A673 (cell line): ENCODE data around the gene DENND5B. TPM values are rescaled to one million over a fixed set of nuclear protein-coding genes. Genes with fewer than 3 reads are reported as not detected.

ENCODE experiments used
- BruUV-seq: library from RNA; stranded (reverse); fragments of 400-500 nt; replicated peaks from 2 replicates; lab custom pipeline; 2021; lab: Mats Ljungman, UMichigan
- CTCF ChIA-PET: fragments of 300-600 bp; sonication (Branson Sonifier 250); formaldehyde crosslinking; loops from one replicate; lab custom pipeline; 2022; ENCODE audit warnings: antibody characterized with exemption; lab: Charles Lee
- POLR2A ChIA-PET: fragments of 300-600 bp; sonication (Branson Sonifier 250); formaldehyde crosslinking; loops from one replicate; lab custom pipeline; 2022; ENCODE audit warnings: antibody characterized with exemption; ENCODE audit not compliant: low non-redundant PET; lab: Charles Lee
- DNase-seq: peaks from one replicate; pipeline ENCODE4 v3.0.0-alpha.2; 2015; ENCODE audit warnings: low spot score
- H3K27ac ChIP-seq: fragments of 200-600 bp; sonication (generic); 2 replicates; pipeline ENCODE4 v1.5.1; 2016; ENCODE audit warnings: mixed run types, low read depth, mild to moderate bottlenecking, mixed read lengths, antibody characterized with exemption, low read length; ENCODE audit not compliant: poor library complexity, severe bottlenecking
- H3K27me3 ChIP-seq: fragments of 200-600 bp; sonication (generic); replicated peaks from 2 replicates; pipeline ENCODE4 v1.6.1; 2017; ENCODE audit warnings: mixed run types, low read depth, mild to moderate bottlenecking, mixed read lengths, antibody characterized with exemption, low read length; ENCODE audit not compliant: insufficient read depth, poor library complexity
- H3K36me3 ChIP-seq: fragments of 200-600 bp; sonication (generic); 2 replicates; pipeline ENCODE4 v1.6.1; 2016; ENCODE audit warnings: mixed run types, mild to moderate bottlenecking, mixed read lengths, antibody characterized with exemption, low read length; ENCODE audit not compliant: insufficient read depth, poor library complexity, severe bottlenecking
- H3K4me1 ChIP-seq: fragments of 200-600 bp; sonication (generic); 2 replicates; pipeline ENCODE4 v1.6.1; 2017; ENCODE audit warnings: mixed run types, mild to moderate bottlenecking, mixed read lengths, antibody characterized with exemption, low read length; ENCODE audit not compliant: insufficient read depth, poor library complexity, severe bottlenecking
- H3K4me3 ChIP-seq: fragments of 200-600 bp; sonication (generic); 2 replicates; pipeline ENCODE4 v1.5.1; 2016; ENCODE audit warnings: low read depth, mixed run types, mild to moderate bottlenecking, mixed read lengths, low read length; ENCODE audit not compliant: poor library complexity, severe bottlenecking
- H3K9me3 ChIP-seq: fragments of 200-600 bp; sonication (generic); 2 replicates; pipeline ENCODE4 v1.6.1; 2016; ENCODE audit warnings: mixed run types, low read depth, mild to moderate bottlenecking, mixed read lengths, antibody characterized with exemption, low read length; ENCODE audit not compliant: poor library complexity, severe bottlenecking
- EZH2 ChIP-seq: fragments of 200-600 bp; sonication (generic); IDR thresholded peaks from 2 replicates; pipeline ENCODE4 v1.6.1; 2017; ENCODE audit warnings: borderline replicate concordance, low read depth, mild to moderate bottlenecking, mixed read lengths, antibody characterized with exemption, low read length; ENCODE audit not compliant: poor library complexity, severe bottlenecking
- intact Hi-C: fragments of 100-400 bp; cut with micrococcal nuclease; formaldehyde crosslinking; loops from one replicate; pipeline ENCODE4 v1.10.0; 2022; ENCODE audit not compliant: unreplicated experiment
- total RNA-seq: library from RNA; stranded (reverse); gene quantifications from 2 replicates; pipeline ENCODE4 v1.2.3, GENCODE V29; 2021
- TF ChIP-seq, protein P1 (sequence below): fragments of 300-800, 200-600 bp; sonication (generic); conservative IDR thresholded peaks from 2 replicates; pipeline ENCODE4 v1.5.1; 2017; ENCODE audit warnings: low read depth, mild to moderate bottlenecking, antibody characterized with exemption, low read length, moderate library complexity, mixed read lengths

DENND5B gene
- total RNA-seq, 1 experiment from 2014 or later = 7.6 TPM

- Histone ChIP-seq H3K4me1 (no peaks in the 10 kb centered on the region), H3K9me3 (no peaks in the 10 kb centered on the region), H3K27me3 (no peaks in the 10 kb centered on the region), H3K4me3 (no peak overlapping the region), H3K27ac (no peak overlapping the region), H3K36me3 (no peaks in the 10 kb centered on the region)
- intact Hi-C loops = no loop called here
- DNase-seq = no peak
- POLR2A ChIA-PET = no interaction called here
- no TSS peak for BruUV-seq
- CTCF ChIA-PET = no interaction called here
- no peak for TF ChIP-seq EZH2
- TF ChIP-seq, protein P1, sequence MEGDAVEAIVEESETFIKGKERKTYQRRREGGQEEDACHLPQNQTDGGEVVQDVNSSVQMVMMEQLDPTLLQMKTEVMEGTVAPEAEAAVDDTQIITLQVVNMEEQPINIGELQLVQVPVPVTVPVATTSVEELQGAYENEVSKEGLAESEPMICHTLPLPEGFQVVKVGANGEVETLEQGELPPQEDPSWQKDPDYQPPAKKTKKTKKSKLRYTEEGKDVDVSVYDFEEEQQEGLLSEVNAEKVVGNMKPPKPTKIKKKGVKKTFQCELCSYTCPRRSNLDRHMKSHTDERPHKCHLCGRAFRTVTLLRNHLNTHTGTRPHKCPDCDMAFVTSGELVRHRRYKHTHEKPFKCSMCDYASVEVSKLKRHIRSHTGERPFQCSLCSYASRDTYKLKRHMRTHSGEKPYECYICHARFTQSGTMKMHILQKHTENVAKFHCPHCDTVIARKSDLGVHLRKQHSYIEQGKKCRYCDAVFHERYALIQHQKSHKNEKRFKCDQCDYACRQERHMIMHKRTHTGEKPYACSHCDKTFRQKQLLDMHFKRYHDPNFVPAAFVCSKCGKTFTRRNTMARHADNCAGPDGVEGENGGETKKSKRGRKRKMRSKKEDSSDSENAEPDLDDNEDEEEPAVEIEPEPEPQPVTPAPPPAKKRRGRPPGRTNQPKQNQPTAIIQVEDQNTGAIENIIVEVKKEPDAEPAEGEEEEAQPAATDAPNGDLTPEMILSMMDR = no peak
Observed at GRCh38 chr12:31600252-31600651, 9.3 kb upstream of the DENND5B start.

GRCh38 chr12:31599053-31599452 is 8.1 kb upstream of the DENND5B start:
- Histone ChIP-seq H3K36me3 (no peaks in the 10 kb centered on the region), H3K4me1 (no peaks in the 10 kb centered on the region), H3K4me3 (no peak overlapping the region), H3K9me3 (no peaks in the 10 kb centered on the region), H3K27ac (no peak overlapping the region), H3K27me3 (no peaks in the 10 kb centered on the region)
- no peak for DNase-seq
- ChIA-PET POLR2A (interaction anchor here (0.6 kb wide), 1 partner anchor 196 kb away, joined by 15 read pairs; no protein-coding TSS in a partner anchor), CTCF (no interaction called here)
- intact Hi-C loops = no loop called here
- no TSS peak for BruUV-seq
- TF ChIP-seq, protein P1 = no peak
- TF ChIP-seq EZH2 = no peak

DNA sequence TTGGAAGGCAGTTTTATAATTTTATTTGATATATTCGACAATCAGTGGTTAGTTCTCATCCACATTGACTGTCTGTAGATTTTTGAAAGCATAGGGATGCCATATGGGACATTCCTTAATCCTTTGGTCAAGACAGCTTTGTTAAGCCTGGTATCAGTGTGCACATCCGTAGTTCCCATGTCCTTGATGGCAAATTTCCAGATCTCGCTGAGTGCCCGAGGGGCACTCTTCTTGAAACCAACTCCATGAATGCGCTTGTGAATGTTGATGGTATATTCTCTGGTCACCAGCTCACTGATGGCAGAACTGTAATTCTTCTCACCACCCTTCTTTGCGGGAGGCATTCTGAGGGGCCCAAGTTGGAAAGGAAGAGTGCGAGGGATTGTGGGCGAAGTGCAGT is 6.1 kb upstream of the DENND5B start:
- ChIA-PET POLR2A (no interaction called here), CTCF (no interaction called here)
- no peaks in the 10 kb centered on the region for H3K4me1 ChIP-seq
- BruUV-seq = no TSS peak
- no peak for DNase-seq
- H3K9me3 ChIP-seq = no peaks in the 10 kb centered on the region
- TF ChIP-seq, protein P1 = no peak
- no peak for TF ChIP-seq EZH2
- H3K27ac ChIP-seq = no peak overlapping the region
- H3K36me3 ChIP-seq = no peaks in the 10 kb centered on the region
- H3K27me3 ChIP-seq = no peaks in the 10 kb centered on the region
- intact Hi-C loops = no loop called here
- no peak overlapping the region for H3K4me3 ChIP-seq
